Suprapubic skin (tissue), 3 donors: ENCODE results near the gene CTDSP1.

Experiments used
- EP300 ChIP-seq: sonication (generic); formaldehyde crosslinking; IDR thresholded peaks from one replicate; pipeline ENCODE4 v1.6.1; 2017; ENCODE audit warnings: antibody characterized with exemption
- POLR2A ChIP-seq, 2 donors: fragments of 450-650 bp; IDR thresholded peaks; one replicate each; pipeline ENCODE4 v1.6.1; 2017; ENCODE audit warnings: antibody characterized with exemption in 2 of 2, mild to moderate bottlenecking in 2 of 2, moderate library complexity in 2 of 2
- TF ChIP-seq, protein P1 (sequence below), 2 donors: fragments of 200-600 bp in 1 of 2; fragments of 450-650 bp in 1 of 2; sonication (generic) in 1 of 2; IDR thresholded peaks; one replicate each; pipeline ENCODE4 v1.5.1; 2016 to 2019; ENCODE audit warnings: antibody characterized with exemption in 2 of 2, mild to moderate bottlenecking in 1 of 2, moderate library complexity in 1 of 2

DNA sequence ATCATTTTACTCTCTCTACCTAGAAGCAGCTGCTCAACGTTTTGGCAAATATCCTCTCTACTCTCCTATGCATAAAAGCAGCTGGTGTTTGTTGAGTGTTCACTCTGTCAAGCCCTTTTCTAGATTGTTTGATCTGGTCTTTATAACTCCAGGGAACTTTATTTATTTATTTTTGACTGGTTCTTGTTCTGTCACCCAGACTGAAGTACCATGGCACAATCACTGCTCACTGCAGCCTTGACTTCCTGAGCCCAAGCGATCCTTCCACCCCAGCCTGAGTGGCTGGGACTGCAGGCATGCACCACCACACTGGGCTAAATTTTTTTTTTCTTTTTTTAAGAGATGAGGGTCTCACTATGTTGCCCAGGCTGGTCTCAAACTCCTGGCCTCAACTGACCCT is 30.3 kb upstream of the CTDSP1 start:
- TF ChIP-seq, protein P1, sequence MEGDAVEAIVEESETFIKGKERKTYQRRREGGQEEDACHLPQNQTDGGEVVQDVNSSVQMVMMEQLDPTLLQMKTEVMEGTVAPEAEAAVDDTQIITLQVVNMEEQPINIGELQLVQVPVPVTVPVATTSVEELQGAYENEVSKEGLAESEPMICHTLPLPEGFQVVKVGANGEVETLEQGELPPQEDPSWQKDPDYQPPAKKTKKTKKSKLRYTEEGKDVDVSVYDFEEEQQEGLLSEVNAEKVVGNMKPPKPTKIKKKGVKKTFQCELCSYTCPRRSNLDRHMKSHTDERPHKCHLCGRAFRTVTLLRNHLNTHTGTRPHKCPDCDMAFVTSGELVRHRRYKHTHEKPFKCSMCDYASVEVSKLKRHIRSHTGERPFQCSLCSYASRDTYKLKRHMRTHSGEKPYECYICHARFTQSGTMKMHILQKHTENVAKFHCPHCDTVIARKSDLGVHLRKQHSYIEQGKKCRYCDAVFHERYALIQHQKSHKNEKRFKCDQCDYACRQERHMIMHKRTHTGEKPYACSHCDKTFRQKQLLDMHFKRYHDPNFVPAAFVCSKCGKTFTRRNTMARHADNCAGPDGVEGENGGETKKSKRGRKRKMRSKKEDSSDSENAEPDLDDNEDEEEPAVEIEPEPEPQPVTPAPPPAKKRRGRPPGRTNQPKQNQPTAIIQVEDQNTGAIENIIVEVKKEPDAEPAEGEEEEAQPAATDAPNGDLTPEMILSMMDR (IDR thresholded peaks at IDR 0.05): no peak
- TF ChIP-seq EP300 (no peak), POLR2A (IDR thresholded peaks at IDR 0.05) (no peak)
